Glutamatergic neuron (in vitro differentiated cells): ENCODE measurements around the gene KLHDC4. TPM values are rescaled to one million over a fixed set of nuclear protein-coding genes. Genes with fewer than 3 reads are reported as not detected.

Source experiments
- DNase-seq: peaks from one replicate; pipeline ENCODE4 v3.0.0; 2022
- H3K27ac Mint-ChIP-seq: one replicate; pipeline ENCODE4 v1.8.0; 2020; ENCODE audit warnings: mild to moderate bottlenecking, mixed read lengths, inconsistent platforms; ENCODE audit not compliant: unreplicated experiment
- H3K27me3 Mint-ChIP-seq: one replicate; pipeline ENCODE4 v1.8.0; 2020; ENCODE audit warnings: mild to moderate bottlenecking, moderate library complexity, mixed read lengths, inconsistent platforms; ENCODE audit not compliant: unreplicated experiment
- H3K36me3 Mint-ChIP-seq: one replicate; pipeline ENCODE4 v1.8.0; 2020; ENCODE audit warnings: mild to moderate bottlenecking, mixed read lengths, inconsistent platforms; ENCODE audit not compliant: unreplicated experiment
- H3K4me1 Mint-ChIP-seq: one replicate; pipeline ENCODE4 v1.8.0; 2020; ENCODE audit warnings: mild to moderate bottlenecking, low read depth, mixed read lengths, inconsistent platforms; ENCODE audit not compliant: unreplicated experiment
- H3K4me3 Mint-ChIP-seq: one replicate; pipeline ENCODE4 v1.8.0; 2020; ENCODE audit warnings: mild to moderate bottlenecking, mixed read lengths, inconsistent platforms; ENCODE audit not compliant: unreplicated experiment
- H3K9me3 Mint-ChIP-seq: one replicate; pipeline ENCODE4 v1.8.0; 2020; ENCODE audit warnings: mild to moderate bottlenecking, moderate library complexity, mixed read lengths, inconsistent platforms; ENCODE audit not compliant: unreplicated experiment
- total RNA-seq: library from RNA; stranded (reverse); fragmentation: NEBNext Ultra II Directional; extraction: Animal tissue kit (Norgen Biotek cat#: 25700); gene quantifications from one replicate; pipeline ENCODE4 v1.2.1, GENCODE V29; 2021; ENCODE audit not compliant: unreplicated experiment
- TF ChIP-seq, protein P1 (sequence below): fragments of 200-600 bp; sonication (generic); IDR thresholded peaks from one replicate; pipeline ENCODE4 v1.5.0; 2021; ENCODE audit not compliant: partially characterized antibody, unreplicated experiment

Gene KLHDC4
- total RNA-seq, 1 donor from 2014 or later: 65.4 TPM

GRCh38 chr16:87713451-87714229 is 52.1 kb downstream of the KLHDC4 start:
- no peaks in the 10 kb centered on the region for H3K36me3 Mint-ChIP-seq
- no peak overlapping the region for H3K27ac Mint-ChIP-seq
- TF ChIP-seq, protein P1, sequence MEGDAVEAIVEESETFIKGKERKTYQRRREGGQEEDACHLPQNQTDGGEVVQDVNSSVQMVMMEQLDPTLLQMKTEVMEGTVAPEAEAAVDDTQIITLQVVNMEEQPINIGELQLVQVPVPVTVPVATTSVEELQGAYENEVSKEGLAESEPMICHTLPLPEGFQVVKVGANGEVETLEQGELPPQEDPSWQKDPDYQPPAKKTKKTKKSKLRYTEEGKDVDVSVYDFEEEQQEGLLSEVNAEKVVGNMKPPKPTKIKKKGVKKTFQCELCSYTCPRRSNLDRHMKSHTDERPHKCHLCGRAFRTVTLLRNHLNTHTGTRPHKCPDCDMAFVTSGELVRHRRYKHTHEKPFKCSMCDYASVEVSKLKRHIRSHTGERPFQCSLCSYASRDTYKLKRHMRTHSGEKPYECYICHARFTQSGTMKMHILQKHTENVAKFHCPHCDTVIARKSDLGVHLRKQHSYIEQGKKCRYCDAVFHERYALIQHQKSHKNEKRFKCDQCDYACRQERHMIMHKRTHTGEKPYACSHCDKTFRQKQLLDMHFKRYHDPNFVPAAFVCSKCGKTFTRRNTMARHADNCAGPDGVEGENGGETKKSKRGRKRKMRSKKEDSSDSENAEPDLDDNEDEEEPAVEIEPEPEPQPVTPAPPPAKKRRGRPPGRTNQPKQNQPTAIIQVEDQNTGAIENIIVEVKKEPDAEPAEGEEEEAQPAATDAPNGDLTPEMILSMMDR: no peak
- H3K4me1 Mint-ChIP-seq: no peaks in the 10 kb centered on the region
- H3K4me3 Mint-ChIP-seq: no peak overlapping the region
- no peak for DNase-seq
- peaks cover 4% of the 10 kb centered on the region for H3K27me3 Mint-ChIP-seq
- H3K9me3 Mint-ChIP-seq: peaks cover 8% of the 10 kb centered on the region

DNA sequence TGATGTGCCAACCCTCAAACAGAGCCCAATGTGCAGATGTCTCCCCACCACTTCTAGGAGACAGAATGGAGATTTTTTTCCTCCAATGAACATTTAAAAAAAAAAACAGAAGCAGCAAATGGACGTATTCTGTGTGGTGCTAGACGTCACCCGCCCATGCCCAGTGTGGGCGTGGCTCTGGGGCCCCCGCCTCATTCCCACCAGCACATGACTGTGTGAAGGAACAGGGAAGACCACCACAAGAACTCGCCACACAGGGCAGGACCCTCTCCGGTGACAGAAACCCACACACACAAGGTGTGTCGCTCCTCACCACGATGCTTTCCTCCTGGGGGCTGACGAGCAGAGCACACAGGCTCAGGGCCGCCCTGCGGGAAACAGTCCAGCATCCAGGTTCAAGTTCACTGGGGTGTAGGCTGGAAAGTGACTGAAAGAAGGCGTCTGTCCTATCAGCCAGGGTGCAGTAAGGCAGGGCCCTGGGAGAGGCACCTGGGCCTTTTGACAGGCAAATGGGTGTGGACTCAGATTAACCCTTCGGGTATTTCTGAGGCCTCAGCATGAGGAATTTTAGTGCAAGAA is 53.5 kb downstream of the KLHDC4 start:
- Mint-ChIP-seq H3K9me3 (peaks cover 13% of the 10 kb centered on the region), H3K27ac (no peak overlapping the region), H3K36me3 (no peaks in the 10 kb centered on the region), H3K27me3 (peaks cover 4% of the 10 kb centered on the region), H3K4me1 (peaks cover 9% of the 10 kb centered on the region), H3K4me3 (no peak overlapping the region)
- peak; percentile 13 for DNase-seq
- TF ChIP-seq, protein P1: no peak

- Mint-ChIP-seq H3K27ac (no peak overlapping the region), H3K36me3 (no peaks in the 10 kb centered on the region), H3K27me3 (peaks cover 4% of the 10 kb centered on the region), H3K4me3 (no peak overlapping the region), H3K4me1 (peaks cover 11% of the 10 kb centered on the region), H3K9me3 (peaks cover 15% of the 10 kb centered on the region)
- no peak for DNase-seq
- TF ChIP-seq, protein P1: no peak
Measured at GRCh38 chr16:87710887-87711286, 54.9 kb downstream of the KLHDC4 start.

DNA sequence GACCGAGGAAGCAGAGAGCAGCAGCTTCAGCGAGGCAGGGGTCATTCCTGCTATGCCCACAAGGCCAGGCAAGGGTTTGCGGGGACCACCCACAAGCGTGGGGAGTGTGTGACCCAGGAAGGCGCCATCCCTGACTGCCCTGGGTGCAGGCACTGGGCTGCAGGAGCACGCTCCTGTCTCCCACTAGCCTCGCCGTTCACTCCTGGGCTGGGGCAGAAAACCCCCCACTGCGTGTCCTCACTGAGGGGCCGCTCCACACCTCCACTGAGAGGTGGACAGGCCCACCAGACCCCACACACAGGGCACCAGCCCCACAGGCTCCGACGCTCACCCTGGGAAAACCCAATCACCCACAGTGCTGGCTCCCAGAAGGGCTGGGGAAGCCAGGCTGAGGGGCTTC is 56.1 kb downstream of the KLHDC4 start:
- Mint-ChIP-seq H3K4me3 (no peak overlapping the region), H3K9me3 (peaks cover 10% of the 10 kb centered on the region), H3K27ac (no peak overlapping the region), H3K27me3 (peaks cover 4% of the 10 kb centered on the region), H3K4me1 (peaks cover 16% of the 10 kb centered on the region), H3K36me3 (no peaks in the 10 kb centered on the region)
- TF ChIP-seq, protein P1: no peak
- DNase-seq: peak; percentile 14
